GM19455 (cell line): ENCODE measurements around the gene ENOX1.

ENCODE experiments used
- ATAC-seq: cut with Tn5 transposase; IDR thresholded peaks from one replicate; pipeline ENCODE4 v1.9.1; 2021; ENCODE audit not compliant: unreplicated experiment

ENOX1 gene

DNA sequence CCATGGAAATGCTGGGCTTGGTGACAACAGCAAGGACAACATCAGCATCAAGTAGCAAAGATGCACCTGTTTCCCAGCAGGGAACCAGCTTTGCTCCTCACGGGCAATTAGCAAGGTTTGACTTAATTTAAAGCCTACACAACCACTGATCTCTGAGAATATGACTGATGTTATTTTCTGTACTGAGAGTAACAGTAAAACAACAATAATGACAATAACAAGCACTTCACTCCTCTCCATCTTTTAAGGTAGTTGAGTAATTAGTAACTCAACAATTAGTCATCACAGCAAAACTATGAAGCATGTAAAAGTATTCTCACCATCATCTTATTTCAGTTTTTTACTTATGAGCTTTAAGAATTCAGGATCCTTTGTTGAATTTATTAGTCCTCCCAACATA lies 37.3 kb downstream of the ENOX1 start:
- no peak for ATAC-seq

DNA sequence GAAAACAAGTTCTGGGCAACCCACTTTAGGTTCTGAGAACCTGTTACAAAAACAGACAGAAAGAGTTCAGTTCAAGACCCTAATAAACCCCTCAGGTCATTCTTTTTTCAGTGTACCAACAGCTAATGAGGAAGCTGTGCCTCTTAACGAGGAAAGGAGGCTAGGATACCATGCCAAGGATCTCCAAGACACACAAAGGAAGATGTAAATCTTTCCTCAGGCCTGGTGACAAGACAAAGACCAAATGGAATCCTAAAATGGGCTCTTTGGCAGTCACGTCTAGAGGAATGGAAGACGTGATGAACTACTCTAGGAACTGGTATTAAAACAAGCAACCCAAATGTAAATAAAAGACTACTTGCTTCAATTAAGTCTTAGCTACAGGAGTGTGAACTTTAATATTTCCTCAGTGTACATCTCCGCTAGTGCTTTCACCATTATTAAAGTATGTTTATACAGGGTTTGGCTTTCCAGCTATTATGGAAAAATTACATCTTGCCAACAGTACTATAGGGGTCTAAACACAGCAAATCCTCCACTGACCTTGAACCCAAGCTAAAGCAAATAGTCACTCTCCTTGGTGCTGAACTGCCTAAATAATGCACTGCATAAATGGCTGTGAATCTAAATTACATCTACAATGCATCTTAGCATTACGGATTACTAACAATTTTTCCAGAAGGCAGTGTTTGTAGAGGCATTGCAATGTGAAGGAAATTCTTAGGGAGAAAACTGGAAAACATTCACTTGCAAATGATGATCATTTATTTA lies 42.3 kb downstream of the ENOX1 start:
- ATAC-seq = no peak

DNA sequence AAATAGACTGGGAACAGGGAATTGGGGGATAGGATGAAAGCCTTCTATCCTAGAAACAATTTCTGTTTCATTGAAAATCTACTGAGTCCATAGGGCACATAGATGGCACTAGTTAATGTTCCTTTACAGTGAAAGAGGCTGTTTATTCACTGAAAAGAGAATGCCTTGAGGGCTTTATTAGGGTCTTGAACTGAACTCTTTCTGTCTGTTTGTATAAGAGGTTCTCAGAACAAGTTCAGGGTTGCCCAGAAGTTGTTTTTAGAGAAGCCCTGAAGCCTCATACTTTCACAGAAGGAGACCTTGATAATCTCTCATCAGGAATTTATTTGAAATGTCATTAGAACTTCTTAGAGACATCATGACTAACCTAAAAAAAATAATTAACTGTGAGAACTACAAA lies 43.9 kb downstream of the ENOX1 start:
- no peak for ATAC-seq

DNA sequence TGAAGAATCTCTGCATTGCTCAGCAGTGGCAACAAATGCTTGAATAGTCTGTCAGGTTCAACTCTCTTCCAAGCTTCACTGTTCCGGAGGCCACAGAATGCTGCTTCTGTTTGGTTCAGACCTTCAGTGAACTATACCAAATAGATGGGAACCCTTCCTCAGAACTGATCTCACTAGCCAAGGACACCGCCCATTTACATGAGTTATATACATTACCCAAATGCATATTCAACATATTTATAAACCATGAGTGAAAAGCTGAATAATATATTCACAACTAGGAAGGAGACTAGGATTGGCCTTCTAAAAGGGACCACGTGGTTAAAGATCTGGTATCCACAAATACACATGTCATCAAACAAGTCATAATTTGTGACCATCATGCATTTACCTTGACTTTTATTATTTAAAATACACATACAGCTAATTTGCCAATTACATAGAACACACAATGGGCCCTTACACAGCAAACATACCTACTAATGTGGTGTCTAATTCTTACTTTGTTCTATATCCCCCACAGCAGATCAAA lies 49.3 kb downstream of the ENOX1 start:
- no peak for ATAC-seq

DNA sequence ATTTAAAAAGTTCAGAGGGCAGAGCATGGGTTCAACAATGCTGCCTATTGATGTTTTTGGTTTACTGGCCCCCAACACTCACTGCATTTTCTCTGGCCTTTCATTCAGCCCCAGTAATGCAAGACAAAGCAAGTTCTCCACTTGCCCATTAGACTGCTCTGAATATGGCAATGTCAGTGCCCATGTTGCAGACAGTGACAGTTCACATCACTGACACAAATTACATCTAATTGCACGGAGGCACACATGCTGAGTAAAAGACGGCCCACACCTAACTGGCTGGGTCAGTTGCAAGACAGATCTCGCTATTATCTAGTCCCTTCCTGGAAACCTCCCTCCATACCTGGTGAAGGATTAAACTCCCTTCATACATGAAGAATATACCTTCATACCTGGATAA lies 54.0 kb downstream of the ENOX1 start:
- ATAC-seq = no peak

DNA sequence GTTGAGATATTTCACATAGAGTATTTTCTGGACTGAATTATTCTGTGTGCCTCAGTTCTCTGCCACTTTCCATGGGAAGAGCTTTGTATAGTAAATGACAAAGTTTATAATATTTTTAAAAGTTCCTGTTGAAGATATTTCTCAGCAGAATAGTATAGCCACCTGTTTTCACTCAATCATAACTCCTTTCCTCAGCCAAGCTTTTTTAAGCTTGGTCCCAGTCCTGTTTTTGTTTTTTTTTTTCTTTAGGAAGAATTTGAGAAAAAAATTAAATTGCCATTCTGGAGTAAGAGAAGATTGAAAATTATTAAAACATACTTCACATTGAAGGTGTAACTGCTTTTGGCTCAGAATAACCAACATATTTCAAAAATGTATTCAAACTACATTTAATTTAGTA lies 55.5 kb downstream of the ENOX1 start:
- no peak for ATAC-seq

DNA sequence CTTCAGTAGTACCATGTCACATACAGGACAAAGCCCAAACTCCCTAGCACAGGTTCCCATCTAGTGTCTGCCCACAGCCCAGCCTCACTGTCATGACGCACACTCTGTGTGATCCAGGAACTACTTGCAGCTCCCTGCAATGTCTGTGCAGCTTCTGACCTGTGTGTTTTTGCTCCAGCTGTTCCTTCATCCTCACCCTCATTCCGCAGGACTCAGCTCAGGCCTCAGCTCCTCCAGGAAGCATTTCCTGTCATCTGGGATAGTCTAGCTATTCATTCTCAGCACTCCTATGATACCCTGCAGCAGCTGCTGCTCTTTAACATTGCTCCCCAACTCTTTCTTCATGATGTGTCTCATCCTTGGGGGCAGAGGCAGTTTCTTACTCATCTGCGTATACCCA lies 56.1 kb downstream of the ENOX1 start:
- ATAC-seq = no peak

DNA sequence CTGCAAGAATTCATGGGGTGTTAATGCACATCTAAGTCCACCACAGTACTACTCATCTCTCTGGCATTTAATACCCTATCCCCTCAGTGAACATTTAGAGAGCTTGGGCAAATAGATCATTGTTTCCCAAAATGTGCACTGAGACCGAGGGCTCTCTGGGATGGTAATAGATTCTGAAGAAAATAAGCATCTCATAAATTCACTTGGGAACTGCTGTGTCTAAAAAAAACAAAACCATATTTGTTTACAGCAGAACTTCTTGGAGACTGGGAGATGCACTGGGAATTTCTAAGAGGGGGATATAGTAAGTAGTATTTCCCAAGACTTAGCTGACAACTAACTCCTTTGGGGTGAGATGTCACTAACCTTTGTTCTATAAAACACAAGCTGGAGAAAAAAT lies 58.4 kb downstream of the ENOX1 start:
- ATAC-seq = no peak

DNA sequence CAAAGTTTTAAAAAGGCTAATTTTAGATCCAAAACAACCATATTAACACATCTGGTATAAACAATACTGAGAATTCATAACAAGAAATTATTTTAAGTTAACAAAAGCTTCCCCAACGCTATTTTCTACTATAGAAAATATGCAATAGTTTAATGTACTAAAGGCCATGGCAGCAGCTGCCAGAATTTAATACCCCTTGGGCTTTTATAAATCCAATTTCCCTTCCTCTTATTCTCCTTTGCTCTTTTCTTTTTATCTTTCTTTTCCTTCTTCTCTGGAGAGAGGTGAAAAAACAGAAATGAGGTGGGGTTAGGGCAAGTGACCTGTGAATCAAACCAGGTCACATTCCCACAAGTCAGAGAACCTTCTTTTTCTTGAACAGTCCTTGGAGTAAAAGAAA lies 58.9 kb downstream of the ENOX1 start:
- no peak for ATAC-seq

DNA sequence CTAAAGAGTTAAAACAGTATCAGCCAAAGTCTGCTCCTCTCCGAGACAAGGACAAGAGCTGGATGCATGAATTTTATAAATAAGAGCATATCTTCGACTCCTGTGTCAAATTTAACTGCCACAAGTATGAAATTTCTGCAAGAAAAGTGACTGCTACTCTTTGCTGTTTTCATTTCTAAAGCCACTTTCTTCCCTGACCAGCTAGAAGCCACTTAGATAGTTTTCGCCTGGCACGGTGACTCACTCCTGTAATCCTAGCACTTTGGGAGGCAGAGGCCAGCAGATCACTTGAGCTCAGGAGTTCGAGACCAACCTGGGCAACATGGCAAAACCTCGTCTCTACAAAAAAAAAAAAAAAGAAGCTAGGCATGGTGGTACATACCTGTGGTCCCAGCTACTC lies 61.3 kb downstream of the ENOX1 start:
- ATAC-seq = no peak

DNA sequence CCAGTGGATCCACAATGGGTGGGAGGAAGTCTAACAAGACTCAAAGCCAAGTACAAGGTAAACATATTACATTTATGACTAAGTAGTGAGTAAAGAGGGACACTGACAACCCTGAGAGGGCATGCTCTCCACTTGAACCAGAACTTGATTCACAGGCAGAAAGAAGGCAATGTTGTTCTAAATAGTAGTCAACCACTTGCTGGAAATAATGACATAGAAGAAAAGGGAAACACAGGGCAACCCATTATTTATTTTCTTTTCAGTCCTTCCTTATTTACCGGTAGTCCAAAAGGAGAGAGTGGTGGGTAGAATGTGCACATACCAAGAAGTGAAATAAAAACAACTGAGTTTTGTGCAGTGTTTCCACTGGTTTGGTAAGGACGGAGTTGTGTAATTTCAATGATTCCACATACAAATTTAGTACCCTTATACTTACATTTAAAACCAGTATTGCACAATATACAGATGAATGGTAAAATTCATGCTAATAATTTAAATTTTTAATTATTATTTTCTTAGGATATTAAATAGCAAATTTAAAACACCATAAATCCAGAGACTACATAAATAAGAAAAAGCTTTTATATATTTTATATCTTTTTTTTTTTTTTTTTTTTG lies 65.9 kb downstream of the ENOX1 start:
- no peak for ATAC-seq

DNA sequence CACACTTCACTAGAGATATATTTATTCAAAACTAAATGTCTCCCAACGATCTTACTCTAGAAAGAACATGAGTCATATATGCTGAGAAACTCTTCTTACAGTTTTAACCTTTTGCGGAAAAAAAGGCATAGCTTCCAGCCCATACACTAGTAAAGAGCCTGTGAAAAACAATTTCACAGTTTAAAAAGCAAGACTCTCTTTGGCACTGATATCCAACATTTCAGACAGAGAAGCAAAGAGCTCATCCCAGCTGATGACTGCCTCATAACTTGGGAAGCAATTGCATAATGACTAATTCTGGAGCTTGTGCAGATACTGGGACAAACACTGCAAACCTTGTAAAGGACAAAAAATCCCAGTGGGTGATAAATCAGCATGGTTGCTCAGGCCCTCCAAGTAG lies 88.0 kb downstream of the ENOX1 start:
- ATAC-seq = no peak

DNA sequence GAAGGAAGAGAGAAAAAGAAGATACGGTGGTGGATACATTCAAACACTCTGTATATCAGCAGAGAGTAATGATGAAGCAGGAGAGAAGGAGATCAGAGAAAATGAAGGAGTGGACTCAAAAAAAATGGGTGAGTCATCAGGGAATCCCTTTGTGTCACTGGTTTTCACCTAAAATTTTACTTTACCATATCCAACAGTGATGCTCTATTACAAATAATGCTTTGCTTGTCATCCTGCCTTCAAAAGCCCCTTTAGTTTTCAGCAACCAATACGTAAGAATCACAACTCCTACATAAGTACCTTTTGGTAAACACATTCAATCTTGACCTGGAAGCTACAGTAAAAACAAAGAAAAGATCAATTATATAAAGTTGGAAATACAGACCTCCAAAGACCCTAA lies 88.8 kb downstream of the ENOX1 start:
- no peak for ATAC-seq

DNA sequence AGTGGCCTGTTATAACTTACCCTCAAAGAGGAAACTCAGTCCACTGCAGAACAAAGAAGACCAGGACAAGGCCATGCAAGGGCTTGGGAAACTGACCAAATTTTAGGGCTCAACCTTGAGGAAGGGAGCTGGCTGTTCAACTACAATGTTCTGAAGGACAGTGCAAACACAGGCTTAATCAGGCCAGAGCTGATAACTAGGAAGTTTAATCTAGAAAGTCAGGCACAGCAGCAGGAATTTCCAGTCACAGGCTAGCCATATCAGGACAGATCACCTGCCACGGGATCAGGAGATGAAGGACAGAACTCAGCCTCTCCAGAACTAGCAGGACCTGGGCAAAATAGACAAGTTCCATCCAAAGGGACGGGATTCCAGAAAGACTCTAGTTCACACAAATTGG lies 89.4 kb downstream of the ENOX1 start:
- ATAC-seq = no peak

DNA sequence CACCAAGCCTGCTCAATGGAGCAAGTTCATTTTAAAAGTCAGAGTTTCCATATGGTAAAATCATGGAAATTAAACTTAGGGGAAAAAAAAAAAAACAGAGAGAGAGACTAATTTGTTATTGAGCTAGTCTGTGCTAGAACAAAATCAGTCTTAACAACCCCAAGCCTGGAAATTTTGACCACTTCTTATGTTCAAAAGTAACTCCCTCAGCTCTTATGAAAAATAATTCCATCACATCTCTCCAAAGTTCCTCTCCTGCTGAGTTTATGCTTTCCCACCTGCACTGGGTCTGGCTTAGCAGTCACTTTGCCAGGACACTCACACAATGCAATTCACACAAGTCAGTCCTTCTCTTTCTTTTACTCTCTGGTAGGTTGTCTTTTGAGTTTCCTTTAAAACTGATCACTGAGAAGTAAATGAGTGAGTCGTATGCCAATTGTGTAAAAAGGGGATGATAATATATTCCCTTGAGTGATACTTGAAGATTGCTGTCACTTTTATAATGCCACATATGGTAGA lies 92.6 kb downstream of the ENOX1 start:
- ATAC-seq = no peak

DNA sequence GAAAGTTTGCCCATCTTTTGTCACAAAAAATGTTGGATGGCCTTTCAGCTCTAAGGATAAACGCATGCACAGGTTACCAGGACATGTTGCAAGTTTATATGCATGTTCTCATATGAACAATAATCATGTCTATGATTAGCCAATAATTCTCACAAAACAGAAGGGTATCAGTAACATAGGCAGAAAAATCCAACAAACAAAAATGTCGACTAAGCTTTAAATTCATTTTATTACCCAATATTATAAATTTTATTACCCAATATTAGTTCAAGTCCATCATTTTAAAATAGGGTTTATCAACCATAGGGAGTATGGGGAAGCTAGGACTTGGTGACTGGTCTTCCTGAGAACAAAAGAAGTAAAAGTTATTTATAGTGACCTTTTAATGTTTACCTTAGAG lies 93.1 kb downstream of the ENOX1 start:
- ATAC-seq = no peak

DNA sequence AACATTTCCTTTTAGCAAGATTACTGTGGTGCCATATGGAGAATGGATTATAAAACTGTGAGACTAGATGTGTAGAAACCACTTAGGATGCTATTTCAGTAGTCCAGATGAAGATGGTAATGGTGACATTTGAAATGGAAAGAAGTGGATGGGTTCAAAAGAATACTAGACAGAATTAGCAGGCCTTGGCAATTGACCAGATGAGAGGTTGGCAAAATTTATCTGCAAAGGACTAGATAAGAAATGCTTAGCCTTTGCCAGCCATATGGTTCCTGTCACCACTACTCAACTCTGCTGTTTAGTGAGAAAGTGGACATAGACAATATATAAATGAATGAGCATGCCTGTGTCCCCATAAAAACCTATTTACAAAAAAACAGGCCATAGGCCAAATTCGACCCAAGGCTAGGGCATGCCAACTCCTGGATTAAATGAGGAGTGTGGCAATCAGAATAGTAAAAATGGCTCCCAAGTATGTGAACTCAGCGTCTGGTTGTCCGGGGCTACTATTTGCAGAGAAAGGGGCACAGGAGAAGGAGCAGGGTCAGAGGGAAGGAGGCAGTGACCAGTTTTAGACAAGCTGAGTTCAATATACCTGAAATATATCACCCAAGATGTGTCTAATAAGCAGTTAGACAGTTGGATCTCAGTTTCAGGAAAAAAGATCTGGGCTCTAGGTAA lies 98.4 kb downstream of the ENOX1 start:
- no peak for ATAC-seq

DNA sequence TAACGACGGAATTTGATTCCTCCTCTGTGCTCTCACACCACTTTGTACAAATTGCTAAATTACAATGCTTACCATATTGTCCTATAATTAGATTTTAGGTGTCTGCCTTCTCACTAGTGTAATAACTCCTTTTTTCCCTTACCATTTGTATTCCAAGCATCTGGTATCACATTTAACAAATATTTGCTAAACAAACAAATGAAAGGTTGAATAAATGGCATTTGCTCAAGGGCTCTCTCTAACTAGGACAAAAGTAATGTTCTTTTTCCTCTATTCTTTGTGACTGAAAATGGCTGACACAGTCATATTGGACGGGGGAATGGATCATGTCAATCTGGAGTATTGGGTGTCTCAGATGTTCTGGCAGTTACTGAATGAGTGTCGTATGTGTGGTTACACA lies 99.7 kb downstream of the ENOX1 start:
- no peak for ATAC-seq

DNA sequence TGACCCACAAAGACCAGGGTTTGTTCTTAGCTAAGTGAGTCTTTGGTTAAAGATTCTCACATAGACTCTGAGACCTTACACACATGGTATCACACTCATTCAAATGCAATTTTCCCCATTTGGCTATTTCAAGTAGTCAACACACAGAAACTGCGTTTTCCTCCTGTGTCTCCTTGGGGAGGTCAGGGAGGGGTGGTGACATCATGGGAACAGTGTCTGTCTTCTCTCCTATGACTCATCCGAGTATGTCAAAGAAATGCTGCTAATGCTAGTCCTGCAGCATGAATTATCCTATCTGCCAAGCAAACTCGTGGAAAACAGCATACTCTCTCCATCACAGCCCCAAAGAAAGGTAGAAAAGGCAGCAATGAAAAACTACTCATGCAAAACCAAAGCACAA lies 100.2 kb downstream of the ENOX1 start:
- ATAC-seq = no peak

DNA sequence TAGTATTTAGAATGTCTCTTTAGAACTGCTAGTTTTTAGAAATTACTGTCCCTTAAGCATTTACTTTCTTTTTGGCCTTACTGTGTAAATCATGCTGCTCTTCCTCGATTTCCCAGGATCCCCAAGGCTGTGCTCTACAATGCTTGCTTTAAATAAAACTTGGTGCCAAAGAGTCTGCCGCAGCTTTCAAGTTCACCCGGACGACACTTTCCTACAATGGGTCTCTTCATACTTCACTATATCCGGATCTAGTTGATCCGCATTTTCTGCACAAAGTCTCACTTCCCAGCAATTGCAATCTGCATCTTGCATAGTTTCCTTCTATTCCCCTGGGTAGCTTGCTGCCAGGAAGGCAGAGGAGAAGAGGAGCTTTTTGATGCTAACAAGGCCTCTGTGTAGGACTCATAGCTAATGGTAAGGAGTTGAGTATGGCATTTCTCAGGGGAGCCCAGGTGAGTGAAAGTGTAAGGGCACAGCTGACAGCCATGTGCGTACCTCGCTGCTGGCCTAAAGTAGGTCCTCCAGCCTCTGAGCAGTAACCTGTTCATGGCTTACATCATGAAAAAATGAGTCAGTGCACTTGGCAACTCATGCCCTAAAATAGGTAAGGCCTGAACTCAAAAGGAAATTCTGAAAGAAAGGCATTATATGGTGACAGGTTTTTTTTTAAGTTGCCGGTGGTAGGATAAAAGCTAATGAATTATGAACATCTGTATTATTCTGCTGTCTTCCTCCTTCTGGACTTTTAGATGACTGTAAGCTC lies 101.6 kb downstream of the ENOX1 start:
- no peak for ATAC-seq

DNA sequence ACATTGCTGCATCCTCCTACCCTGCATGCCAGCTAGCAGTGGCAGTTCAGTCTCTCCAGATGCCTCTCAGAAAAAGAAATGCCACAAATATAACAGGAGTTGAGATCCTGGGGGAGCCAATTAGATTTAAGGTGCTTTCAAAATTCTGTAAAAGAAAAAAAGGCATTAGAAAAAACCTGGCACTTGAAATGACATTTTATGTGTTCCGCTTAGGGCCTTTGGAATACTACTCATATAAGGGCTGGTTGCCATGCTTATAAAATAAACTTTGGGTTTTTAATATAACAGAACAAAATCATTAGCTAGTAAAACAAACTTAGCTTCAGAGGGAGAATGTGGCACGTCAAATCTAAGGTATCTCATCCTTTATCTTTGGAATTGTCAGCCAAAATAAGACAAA lies 104.1 kb downstream of the ENOX1 start:
- no peak for ATAC-seq
